Heart left ventricle (tissue), 13 donors: ENCODE data around the gene ABHD5.

Source experiments
- POLR2A ChIP-seq, 2 donors: fragments of 450-650 bp; IDR thresholded peaks; one replicate each; pipeline ENCODE4 v1.6.1; 2017; ENCODE audit warnings: antibody characterized with exemption in 2 of 2, mild to moderate bottlenecking in 2 of 2, moderate library complexity in 2 of 2
- TF ChIP-seq, protein P1 (sequence below), 12 donors: fragments of 200-600 bp; sonication (generic) in 4 of 12; IDR thresholded peaks; one replicate each; pipeline versions ENCODE4 v1.5.0 to v1.8.0; 2018 to 2022; ENCODE audit warnings: antibody characterized with exemption in 12 of 12, mild to moderate bottlenecking in 5 of 12
- donor health status: ischemic (EF 13 %, LVEDD 7.1; RV severe dilation, severe dysfunction).
- donor health status: DM: no; HTN: yes; CAD: no.
- donor health status: DM: no; HTN: no; CAD: no.
- donor health status: ischemic (EF 25% LVEDD 6.9; RV normal size, moderate dysfunction).
- donor health status: ischemic (EF 25% LVEDD 5.7; RV mildly dilated, moderate dysfunction).
- donor health status: ischemic (EF 35%, LVEDD 5.7; RV mildly dilated, moderate dysfunction).
- donor health status: nonischemic (EF 11% LVEDD 7.7; RV severe dilation, severe dysfunction).
- donor health status: DM: yes; HTN: yes; CAD: no.
- donor health status: PGD.
- donor health status: ischemic (EF 29% LVEDD 5.4; RV normal size, mild dysfunction).
- donor health status: nonischemic (EF 23%, LVEDD 6.1; RV moderate dilation, normal function).

DNA sequence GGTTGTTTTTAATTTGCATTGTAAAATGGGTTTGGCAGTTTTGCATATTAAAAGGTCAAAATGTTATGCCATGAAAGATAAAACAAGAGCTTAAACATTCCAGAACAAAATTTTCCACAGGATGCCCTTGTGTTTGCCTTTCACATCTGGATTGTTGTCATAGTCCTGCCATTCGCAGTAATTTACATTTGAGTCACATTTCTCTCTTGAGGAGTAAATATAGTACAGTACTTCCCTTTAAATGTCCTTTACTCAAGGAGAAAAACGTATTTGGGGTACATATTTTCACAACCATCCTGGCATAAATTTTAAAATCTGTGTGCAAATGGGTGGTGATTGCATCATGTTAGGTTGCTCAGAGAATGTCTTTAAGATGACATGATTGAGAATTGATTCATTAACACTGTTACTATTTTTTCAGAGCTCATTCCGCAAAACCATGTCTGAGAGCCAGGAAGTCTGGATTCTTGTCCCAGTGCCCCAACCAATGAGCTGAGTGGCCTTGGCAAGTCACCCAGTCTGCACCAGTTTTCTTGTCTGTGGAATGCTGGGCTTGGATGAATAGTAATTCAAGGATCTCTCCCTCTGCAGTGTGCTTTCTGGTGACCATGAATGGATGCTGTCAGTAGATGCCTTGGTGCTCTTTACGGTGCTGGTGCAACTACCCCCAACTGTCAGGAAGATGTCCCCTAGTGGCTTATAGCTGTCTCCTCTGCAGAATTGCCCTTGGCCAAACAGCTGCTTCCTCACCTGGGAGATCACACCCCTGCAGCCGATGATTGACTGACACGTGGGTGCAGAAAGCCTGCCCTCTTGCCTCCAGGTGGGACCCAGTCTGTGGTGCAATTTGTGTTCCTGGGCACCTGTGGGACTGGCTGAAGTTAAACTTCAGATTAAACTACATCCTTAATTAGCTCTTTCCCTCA, 43.0 kb downstream of the ABHD5 start:
- TF ChIP-seq, protein P1, sequence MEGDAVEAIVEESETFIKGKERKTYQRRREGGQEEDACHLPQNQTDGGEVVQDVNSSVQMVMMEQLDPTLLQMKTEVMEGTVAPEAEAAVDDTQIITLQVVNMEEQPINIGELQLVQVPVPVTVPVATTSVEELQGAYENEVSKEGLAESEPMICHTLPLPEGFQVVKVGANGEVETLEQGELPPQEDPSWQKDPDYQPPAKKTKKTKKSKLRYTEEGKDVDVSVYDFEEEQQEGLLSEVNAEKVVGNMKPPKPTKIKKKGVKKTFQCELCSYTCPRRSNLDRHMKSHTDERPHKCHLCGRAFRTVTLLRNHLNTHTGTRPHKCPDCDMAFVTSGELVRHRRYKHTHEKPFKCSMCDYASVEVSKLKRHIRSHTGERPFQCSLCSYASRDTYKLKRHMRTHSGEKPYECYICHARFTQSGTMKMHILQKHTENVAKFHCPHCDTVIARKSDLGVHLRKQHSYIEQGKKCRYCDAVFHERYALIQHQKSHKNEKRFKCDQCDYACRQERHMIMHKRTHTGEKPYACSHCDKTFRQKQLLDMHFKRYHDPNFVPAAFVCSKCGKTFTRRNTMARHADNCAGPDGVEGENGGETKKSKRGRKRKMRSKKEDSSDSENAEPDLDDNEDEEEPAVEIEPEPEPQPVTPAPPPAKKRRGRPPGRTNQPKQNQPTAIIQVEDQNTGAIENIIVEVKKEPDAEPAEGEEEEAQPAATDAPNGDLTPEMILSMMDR (IDR thresholded peaks at IDR 0.05), result no peak
- no peak for TF ChIP-seq POLR2A (IDR thresholded peaks at IDR 0.05)
